ENCODE results near the gene STAT5A. TPM values are rescaled to one million over a fixed set of nuclear protein-coding genes. Genes with fewer than 3 reads are reported as not detected.

Gene STAT5A
- total and polyA plus RNA-seq, 9 of the 15 experiments (the other 6 are each of a cell fraction or from before 2014, with no cell fraction given) = 79.9 to 415 (median 196) TPM

GRCh38 chr17:42275527-42276358 is 12.6 kb upstream of the STAT5A start (continued):
- TF ChIP-seq ERF (CRISPR knock-in tag; IDR thresholded peaks at IDR 0.05) (0 out of 2 replicates have a peak, but pooled peaks have one; percentile 9), NBN (IDR thresholded peaks at IDR 0.05; ENCODE audit: low read depth) (peak; percentile 55; the same call in 1 of the 2 replicates), SUPT5H (IDR thresholded peaks at IDR 0.05) (peak; percentile 81), KAT7 (CRISPR knock-in tag; IDR thresholded peaks at IDR 0.05; ENCODE audit: borderline replicate concordance) (0 out of 2 replicates have a peak, but pooled peaks have one; percentile 11), SRF (CRISPR knock-in tag; IDR thresholded peaks at IDR 0.05) (peak; percentile 74 to 95; a peak in 3 of 4 replicates), HIVEP1 (CRISPR knock-in tag; IDR thresholded peaks at IDR 0.05) (no peak), NONO (IDR thresholded peaks at IDR 0.05; ENCODE audit: low read depth in 2 of 2, low read length in 1 of 2) (peak; percentile 45 to 67; a peak in 3 of 4 replicates), STAT5A (IDR thresholded peaks at IDR 0.05; ENCODE audit: borderline replicate concordance, low read length) (peak; percentile 7; the same call in 1 of the 2 replicates), MCM7 (IDR thresholded peaks at IDR 0.05) (no peak), RBFOX2 (IDR thresholded peaks at IDR 0.05; ENCODE audit: low read depth, low read length) (peak; percentile 72), ZNF324 (CRISPR knock-in tag; IDR thresholded peaks at IDR 0.05) (no peak), PREB (CRISPR knock-in tag; IDR thresholded peaks at IDR 0.05) (0 out of 2 replicates have a peak, but pooled peaks have one; percentile 48), ZNF253 (CRISPR knock-in tag; conservative IDR thresholded peaks at IDR 0.05) (0 out of 2 replicates have a peak, but pooled peaks have one; percentile 7), TAL1 (IDR thresholded peaks at IDR 0.05) (peak; percentile 34; the same call in 1 of the 2 replicates), MTA1 (IDR thresholded peaks at IDR 0.05; ENCODE audit: borderline replicate concordance) (no peak), NRF1 (conservative IDR thresholded peaks at IDR 0.05 in 1 of 2, IDR thresholded peaks at IDR 0.05 in 1 of 2) (peak; percentile 25 to 31; a peak in 2 of 4 replicates), BHLHE40 (IDR thresholded peaks at IDR 0.05; ENCODE audit: low read length) (peak; percentile 56; the same call in 1 of the 2 replicates), HES1 (IDR thresholded peaks at IDR 0.05; ENCODE audit: low read depth) (0 out of 2 replicates have a peak, but pooled peaks have one; percentile 32), TFAP4 (CRISPR knock-in tag; IDR thresholded peaks at IDR 0.05; ENCODE audit: borderline replicate concordance) (0 out of 2 replicates have a peak, but pooled peaks have one; percentile 19), ZNF12 (CRISPR knock-in tag; IDR thresholded peaks at IDR 0.05) (no peak), ARID1B (IDR thresholded peaks at IDR 0.05) (peak; percentile 51; the same call in 1 of the 2 replicates), MNT (conservative IDR thresholded peaks at IDR 0.05) (peak; percentile 62 to 76), PCBP1 (IDR thresholded peaks at IDR 0.05; ENCODE audit: low read depth, low read length, poor library complexity, severe bottlenecking) (peak; percentile 28)

Measured in K562 (cell line).